ENCODE data around the gene HRG.
A peak's percentile ranks its signal among the peaks of the same experiment; 100 is the strongest.
"Not testable (repeated sequence)": the region's sequence is repeated elsewhere in the genome, so short reads cannot be mapped to it uniquely, and the experiment has no call there.

HRG gene, protein sequence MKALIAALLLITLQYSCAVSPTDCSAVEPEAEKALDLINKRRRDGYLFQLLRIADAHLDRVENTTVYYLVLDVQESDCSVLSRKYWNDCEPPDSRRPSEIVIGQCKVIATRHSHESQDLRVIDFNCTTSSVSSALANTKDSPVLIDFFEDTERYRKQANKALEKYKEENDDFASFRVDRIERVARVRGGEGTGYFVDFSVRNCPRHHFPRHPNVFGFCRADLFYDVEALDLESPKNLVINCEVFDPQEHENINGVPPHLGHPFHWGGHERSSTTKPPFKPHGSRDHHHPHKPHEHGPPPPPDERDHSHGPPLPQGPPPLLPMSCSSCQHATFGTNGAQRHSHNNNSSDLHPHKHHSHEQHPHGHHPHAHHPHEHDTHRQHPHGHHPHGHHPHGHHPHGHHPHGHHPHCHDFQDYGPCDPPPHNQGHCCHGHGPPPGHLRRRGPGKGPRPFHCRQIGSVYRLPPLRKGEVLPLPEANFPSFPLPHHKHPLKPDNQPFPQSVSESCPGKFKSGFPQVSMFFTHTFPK

DNA sequence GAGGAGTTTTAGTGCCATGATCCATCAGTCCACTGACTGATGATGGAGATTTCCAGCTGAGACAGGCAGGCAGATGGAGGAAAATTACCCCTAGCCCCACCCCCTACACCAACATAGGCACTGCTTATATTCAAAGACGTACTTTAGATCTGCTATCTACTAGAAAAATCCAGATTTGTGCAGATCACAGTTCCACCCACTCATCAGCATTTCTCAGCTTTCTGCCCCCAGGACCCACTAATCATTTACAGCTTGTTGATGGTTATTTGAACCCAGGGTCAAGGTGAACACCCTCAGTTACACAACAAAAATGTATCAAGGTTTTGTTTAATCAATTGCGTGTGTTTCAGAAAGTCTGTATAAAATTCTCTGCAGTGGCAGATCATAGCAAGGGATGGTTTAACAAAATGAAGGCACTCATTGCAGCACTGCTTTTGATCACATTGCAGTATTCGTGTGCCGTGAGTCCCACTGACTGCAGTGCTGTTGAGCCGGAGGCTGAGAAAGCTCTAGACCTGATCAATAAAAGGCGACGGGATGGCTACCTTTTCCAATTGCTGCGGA, at the start of gene HRG:
Gene HRG, plus strand, starts transcription at position 390 of the 564 bp plus-strand sequence. Its CDS starts 18 bp downstream, at position 408.
- no peak for DNase-seq (ENCODE audit: low read depth in 2 of 2)

DNA sequence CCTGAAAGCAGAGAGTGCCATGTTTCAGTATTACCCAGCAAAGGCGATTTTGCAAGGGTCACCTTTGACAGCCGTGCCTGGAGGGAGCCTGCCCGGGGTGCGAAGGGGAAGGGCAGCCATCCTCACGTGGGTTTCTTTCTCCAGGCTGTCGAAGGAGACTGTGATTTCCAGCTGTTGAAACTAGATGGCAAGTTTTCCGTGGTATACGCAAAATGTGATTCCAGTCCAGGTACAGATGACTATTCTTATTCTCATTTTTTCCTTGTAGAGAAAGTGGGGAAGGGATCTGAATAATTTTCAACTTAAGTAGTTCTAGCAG, 49.6 kb upstream of the HRG start:
- no peak for DNase-seq (ENCODE audit: low read depth in 2 of 2)

DNA sequence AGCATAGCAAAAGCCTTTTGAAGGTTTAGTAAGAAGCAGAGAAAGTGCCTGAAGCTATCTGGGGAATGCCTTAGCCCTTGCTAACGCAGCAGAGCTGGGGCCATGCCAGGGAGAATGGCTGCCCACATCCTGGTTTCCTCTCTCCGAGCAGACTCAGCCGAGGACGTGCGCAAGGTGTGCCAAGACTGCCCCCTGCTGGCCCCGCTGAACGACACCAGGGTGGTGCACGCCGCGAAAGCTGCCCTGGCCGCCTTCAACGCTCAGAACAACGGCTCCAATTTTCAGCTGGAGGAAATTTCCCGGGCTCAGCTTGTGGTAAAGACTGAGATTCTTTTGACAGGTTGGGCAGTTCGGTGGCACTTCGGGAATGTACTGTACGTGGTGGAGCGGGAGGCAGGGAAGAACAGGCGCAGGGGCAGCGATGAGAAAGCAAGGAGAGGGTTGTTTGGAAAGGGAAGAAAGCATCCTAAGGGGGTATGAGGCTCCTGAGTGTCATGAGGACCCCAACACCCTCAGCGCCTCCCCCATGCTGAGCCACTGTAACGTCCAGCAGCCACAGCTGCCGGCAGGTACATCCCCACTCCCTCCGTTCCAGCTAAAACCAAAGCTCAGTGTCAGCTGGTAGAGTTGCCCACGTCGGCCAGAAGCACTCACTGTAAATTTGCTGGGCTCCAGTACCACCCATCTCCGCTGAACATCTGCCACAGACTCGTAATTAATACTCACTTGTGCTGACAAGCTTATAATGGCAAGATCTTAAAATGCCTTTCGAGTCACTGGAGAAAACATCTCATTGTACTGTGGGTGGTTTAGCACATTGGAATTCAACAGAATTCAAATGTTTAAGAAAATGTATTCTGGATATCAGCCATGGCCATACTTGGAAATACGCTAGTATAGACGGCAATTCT, 48.5 kb upstream of the HRG start:
- DNase-seq (ENCODE audit: low read depth in 2 of 2) = peak; percentile 75 to 82

DNA sequence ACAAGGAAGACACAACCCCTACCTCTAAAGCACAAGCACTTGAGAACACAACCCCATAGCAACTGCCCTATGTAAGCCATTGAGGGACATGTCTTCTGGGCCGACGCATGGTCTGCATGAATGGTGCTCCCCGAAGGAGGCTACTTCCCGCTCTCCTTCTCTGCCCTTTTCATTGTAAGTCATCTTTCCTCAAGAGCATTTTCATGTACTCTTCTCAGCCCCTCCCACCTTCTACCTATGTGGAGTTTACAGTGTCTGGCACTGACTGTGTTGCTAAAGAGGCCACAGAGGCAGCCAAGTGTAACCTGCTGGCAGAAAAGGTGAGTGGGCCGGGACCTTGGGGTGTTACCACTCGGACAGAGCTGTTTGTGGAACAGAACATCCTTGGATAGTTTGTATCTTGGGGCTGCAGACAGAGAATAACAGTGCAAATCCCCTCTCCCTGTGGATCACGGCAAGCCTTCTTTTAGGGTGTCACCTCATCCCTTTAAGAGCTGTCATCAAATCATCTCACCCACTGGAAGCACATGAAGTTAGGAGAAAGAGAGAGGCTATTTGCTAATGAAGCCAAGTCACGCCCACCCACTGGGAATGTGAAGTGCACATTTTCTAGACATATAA, 47.4 kb upstream of the HRG start:
- DNase-seq (ENCODE audit: low read depth in 2 of 2) = no peak

DNA sequence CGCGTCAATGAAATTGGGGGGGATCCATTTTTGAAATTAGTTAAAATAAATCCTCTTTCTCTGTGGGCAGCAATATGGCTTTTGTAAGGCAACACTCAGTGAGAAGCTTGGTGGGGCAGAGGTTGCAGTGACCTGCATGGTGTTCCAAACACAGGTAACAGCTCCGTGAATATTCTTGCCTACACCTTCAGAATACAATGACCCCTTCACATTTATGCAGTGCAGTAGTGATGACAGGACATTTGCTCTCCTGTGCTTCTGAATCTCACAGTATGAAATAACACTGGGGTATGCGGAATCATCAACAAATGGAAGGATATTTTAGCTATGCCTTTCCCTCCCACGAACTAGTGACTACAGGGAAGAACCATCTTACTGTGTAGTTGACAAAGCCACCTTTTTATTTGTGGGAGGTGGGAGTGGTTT, 46.0 kb upstream of the HRG start:
- no peak for DNase-seq (ENCODE audit: low read depth in 2 of 2)

DNA sequence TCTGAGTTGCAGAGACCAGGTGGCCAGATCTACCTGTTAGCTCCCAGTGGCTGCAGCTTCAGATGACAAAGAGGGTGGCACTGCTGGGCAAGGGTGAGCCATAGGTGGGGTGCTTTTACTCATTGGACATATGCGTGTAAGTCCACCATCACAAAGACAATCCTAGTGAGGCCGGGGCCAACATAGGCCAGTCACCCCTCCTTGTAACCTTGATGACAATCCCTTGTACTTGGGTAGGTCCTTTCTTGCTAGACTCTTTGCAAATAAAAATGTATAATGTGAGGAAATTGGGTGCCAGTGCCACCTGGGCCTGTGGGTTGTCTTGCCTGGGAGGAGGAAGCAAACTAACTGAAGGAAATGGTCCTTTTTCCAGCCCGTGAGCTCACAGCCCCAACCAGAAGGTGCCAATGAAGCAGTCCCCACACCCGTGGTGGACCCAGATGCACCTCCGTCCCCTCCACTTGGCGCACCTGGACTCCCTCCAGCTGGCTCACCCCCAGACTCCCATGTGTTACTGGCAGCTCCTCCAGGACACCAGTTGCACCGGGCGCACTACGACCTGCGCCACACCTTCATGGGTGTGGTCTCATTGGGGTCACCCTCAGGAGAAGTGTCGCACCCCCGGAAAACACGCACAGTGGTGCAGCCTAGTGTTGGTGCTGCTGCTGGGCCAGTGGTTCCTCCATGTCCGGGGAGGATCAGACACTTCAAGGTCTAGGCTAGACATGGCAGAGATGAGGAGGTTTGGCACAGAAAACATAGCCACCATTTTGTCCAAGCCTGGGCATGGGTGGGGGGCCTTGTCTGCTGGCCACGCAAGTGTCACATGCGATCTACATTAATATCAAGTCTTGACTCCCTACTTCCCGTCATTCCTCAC, 45.4 kb upstream of the HRG start:
- no peak for DNase-seq (ENCODE audit: low read depth in 2 of 2)

DNA sequence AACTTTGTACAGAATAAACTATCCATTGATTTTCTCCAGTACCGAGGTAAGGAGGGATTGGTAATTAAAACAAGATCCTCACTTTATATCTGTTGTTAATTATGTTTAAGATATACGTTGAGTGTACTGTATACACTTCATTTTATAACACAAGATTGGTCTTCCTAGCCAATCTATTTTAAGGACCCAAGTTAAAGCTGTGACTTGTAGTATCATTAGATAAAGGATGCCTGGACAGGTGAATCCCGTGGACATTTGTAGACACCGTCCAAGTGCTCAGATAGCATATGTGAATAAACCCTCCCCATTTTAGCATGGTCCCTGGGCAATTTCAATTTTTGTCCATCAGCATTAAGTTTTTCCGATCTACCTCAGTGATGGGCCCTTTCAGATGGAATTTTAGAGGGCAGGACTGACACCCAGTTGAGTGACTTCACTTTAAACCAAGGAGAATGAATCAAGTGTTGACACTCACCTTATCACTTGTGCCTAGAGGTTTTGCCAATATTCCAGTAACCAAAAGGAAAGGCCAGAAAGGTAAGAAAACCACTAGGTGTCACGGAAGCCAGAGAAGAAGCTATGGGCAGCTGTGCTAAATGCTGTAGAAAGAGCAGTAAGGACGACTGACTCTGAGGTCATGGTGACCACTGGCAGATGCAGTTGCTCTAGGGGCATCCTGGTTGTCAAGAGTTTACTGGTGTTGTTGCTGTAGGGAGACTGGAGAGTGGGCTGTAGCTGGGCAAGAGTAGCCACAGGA, 43.7 kb upstream of the HRG start:
- no peak for DNase-seq (ENCODE audit: low read depth in 2 of 2)

DNA sequence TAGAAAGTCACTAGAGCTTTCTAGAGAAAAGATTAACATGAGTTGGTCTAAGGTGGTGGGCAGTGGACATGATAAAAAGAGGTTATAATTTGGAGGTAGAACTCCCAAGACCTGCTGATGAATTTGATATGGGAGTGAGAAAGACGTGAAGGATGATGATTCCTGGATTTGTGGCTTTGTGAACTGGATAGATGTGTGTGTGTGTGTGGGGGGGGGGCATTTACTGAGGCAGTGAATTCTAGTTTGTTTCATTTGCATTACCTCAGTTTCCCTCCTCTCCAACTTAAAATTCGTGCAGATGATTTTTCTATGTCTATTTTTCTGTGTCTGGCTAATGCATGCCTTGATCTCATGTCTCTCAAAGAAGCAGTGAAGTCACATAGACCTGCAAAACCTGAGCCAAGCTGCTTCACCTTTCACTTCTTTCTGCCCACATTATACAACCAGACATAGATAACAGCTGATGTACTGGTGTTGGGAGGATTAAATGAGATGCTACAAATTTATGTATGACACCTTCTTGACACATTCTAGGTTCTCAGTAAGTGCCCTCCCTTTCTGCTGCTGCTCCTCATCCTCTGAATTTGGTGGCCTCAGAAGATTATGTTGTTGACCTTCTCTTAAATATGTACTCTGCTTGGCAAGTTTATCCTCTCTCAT, 43.0 kb upstream of the HRG start:
- DNase-seq (ENCODE audit: low read depth in 2 of 2) = no peak

DNA sequence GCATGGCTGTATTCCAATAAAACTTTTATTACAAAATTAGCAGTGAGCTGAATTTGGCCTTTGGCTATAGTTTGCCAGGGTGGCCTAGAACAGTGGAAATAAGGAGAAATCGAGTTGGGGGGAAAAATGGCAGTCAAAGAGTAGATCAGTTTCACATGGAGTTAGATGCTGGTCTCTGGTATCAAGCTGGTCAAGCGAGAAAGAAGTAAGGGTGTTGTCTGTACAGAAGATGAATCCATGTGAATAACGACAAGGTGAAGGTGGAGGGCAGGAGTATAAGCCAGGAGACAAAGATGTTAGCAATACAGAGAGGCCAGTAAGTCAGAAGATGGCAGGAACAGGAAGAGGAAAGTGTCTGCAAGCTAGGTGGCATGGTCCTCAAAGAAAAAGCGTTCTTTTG, 41.2 kb upstream of the HRG start:
- no peak for DNase-seq (ENCODE audit: low read depth in 2 of 2)

DNA sequence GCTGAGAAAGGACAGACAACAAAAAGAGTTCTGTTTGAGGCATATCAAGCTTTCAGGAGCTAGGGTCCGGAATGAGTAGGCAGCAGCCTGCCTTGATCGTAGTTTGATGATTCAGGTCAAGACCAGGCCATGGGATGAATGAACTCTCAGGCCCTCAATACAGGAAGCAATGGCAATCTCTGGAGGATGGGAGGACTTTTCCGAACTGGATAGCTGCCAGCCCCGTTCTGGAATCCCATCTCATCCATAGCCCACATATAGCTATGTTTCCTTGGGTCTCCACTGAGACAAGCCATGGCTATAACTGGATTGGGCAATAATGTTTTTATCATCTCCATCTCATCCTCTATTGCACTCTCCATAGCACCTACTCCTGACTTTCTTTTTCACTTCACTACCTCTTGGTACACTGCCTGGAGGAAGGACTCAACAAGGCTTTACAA, 40.2 kb upstream of the HRG start:
- no peak for DNase-seq (ENCODE audit: low read depth in 2 of 2)

DNA sequence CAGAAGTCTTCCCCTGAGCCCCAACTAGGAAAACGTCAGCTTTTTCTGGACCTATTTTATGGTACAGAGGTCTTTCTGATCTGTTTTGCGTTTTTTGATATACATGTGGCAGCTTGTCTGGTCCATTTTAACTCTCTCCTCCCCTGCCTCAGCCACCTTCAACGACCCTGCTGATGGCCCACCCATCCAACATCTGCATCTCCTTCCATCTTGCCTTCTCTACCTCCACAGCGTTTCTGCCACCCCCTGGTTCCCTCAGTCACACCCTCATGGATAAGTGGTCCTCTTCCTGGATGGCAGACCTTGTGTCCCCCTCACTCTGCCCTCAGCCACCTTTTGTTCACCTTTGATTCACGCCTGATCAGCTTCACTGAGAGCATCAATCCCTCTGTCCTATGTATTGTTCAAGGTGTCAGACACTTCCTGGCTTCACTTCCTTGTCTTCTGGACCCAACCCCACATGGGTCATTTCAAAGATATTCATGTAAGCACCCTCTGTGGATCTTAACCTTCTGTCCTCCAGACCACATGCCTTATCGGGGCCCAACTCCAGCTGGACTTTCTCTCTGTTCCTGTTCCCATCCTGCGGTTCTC, 39.5 kb upstream of the HRG start:
- DNase-seq (ENCODE audit: low read depth in 2 of 2) = no peak

DNA sequence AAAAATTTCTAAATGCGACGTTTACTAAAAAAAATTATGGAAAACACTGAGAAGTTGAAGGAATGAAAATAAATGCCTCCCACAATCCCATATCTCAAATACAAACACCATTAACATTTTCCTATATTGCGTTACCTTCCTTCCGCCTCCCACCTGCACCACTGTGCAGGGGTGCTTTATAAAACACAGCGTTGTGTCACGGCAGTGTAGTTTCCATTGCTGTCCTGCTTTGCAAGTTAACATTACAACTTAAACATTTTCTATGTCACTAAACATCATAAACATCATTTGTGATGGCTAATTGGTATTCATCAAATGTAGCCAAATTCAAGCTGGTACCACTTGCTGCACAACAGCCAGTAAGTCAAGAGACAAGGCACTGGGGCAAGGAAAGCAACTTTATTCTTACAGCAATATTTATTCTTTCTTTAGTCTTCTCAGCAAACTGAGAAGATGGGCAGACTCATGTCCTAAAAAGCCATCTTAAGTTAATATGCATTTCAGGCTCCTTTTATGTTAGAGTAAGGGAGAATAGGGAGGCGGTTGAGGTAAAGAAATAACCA, 37.9 kb upstream of the HRG start:
- DNase-seq (ENCODE audit: low read depth in 2 of 2) = no peak

DNA sequence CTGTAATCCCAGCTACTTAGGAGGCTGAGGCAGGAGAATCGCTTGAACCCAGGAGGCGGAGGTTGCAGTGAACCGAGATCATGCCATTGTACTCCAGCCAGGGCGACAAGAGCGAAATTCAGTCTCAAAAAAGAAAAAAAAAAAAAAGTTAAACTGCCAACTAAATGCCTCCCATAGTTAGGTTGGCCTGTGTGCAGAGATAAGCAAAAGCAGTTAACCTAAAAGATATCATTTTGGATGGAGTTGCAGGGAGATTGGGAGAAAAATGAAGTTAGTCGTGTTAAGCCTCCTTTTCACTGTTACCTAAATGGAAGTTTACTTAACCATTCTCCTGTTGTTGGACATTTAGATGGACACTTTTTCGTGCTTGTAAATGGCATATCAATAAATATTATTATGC, 37.1 kb upstream of the HRG start:
- no peak for DNase-seq (ENCODE audit: low read depth in 2 of 2)

DNA sequence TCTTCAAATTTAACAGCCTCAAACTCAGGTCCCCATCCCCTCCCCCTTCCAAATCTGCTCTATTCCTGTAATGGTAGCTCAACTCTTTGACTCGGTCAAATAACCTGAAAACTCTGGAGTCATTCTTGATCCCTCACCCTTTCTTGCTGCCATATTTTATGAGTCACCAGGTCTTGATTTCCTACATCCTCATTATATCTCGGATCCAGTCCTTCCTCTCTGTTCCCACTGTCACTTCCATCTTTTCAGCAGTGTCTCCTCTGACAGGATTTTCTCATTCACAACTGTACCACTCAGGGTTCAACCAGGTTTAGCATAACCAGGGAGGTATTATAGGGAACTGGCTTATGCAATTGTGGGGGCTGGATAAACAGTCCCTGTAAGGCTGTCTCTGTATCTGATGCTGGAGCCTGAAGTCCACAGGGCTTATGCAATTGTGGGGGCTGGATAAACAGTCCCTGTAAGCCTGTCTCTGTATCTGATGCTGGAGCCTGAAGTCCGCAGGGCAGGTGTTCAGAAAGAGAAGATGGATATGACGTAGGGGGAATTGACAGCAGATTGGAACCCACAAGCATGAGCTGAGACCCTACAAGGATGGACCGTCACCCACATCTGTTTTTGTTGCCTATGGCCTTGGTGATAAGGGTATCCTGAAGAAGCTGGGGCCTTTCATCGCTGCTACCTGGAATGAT, 34.7 kb upstream of the HRG start:
- DNase-seq (ENCODE audit: low read depth in 2 of 2) = no peak

DNA sequence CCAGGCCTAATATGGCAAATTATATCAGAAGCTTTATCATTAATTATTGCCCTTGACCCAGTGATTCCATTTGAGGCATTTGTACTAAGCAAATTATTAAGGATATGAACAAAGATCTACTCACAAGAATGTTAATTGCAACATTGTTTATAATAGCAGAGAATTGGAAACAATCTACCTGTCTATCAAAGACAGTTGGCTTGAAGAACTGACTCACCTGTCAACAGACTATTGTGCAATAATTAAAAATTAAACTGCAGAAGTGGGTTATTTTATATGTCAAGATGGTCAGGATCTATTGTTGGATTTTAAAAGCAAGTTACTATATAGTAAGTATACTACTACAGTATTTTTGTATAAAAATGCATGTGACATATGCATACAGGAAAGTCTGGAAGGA, 32.3 kb upstream of the HRG start:
- no peak for DNase-seq (ENCODE audit: low read depth in 2 of 2)

DNA sequence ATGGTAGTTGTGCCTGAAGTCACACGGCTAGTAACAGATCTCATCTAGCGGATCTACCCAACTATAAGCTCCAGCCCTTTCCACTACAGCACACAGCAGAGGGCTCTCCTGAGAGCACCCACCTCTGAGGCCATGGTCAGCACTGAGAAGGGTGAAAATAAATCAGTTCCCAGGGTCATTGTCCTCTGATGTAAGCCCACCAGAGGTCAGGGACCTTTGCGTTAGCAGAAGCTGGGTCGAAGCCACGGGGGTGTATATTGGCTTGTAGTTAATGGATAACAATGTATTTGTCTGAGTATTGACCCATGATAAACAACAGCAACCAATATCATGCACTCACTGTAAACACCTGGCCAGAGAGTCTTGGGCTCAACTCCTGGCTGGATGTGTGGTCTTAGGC, 31.6 kb upstream of the HRG start:
- not testable (repeated sequence) for DNase-seq (ENCODE audit: low read depth in 2 of 2)

DNA sequence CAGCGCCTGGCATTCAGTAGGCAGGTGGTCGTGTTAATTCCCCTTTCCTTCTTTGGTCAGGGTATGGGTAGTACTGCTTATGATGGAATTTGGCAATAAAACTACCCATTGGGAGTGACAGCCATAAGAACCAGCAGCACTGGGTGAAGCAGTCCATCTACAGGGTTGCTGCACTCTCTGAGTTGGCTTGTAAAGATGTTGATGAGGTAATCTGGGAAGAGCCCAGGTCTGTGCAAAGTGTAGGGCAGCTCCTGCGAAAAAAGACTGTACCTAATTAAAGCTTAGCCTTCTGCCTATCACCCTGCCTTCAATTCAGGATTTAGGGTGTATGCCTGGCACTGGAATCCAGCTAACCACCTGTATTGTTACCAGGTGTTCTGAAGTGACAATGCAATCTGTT, 30.3 kb upstream of the HRG start:
- no peak for DNase-seq (ENCODE audit: low read depth in 2 of 2)

DNA sequence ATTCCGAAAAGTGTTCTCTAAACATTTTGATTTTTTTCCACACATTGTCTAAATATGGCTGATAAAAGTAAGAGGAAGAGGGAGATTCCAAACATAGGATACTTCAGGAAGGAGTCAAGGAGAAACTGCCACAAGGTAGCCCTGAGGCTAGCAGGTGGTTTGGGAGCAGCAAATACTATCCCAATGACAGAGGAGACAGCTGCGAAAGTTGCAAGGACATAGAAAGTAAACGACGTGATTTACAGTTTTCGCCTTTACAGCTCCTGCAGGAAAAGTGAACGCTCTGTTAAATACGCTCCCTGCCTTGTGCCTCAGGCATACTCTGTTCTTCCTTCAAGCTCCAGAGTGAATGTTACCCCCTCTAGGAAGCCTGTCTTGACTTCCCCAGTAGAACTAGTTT, 29.3 kb upstream of the HRG start:
- DNase-seq (ENCODE audit: low read depth in 2 of 2) = no peak

Measured in stimulated activated CD4-positive, alpha-beta T cell treated with anti-CD3 and anti-CD28 coated beads, Interleukin-12 subunit alpha, Interleukin-12 subunit beta, amount 100 ng/mL, for 24 hours (primary cell).